A204.1 (cell line): ENCODE data around the gene IQCB1.
"Not testable (repeated sequence)": the region's sequence is repeated elsewhere in the genome, so short reads cannot be mapped to it uniquely, and the experiment has no call there.

Experiments used
- FAIRE-seq: peaks from 2 replicates; lab custom pipeline; 2012; peaks lifted over from hg19 to GRCh38; lab: Jason Lieb, UNC

IQCB1 gene

GRCh38 chr3:121803771-121804320 lies 31.0 kb downstream of the IQCB1 start:
- no peak for FAIRE-seq

GRCh38 chr3:121800906-121801305 lies 34.0 kb downstream of the IQCB1 start:
- no peak for FAIRE-seq

- FAIRE-seq: no peak
These were observed 37.9 kb downstream of the IQCB1 start for GRCh38 chr3:121796970-121797369.

GRCh38 chr3:121794264-121794983 lies 40.4 kb downstream of the IQCB1 start:
- no peak for FAIRE-seq

- no peak for FAIRE-seq
These were observed 41.8 kb downstream of the IQCB1 start for GRCh38 chr3:121793078-121793477.

GRCh38 chr3:121786485-121786884 lies 48.4 kb downstream of the IQCB1 start:
- FAIRE-seq: no peak

GRCh38 chr3:121782784-121783183 lies 52.1 kb downstream of the IQCB1 start:
- not testable (repeated sequence) for FAIRE-seq

GRCh38 chr3:121781611-121782010 lies 53.2 kb downstream of the IQCB1 start:
- FAIRE-seq: no peak

- not testable (repeated sequence) for FAIRE-seq
These were observed 59.8 kb downstream of the IQCB1 start for GRCh38 chr3:121775095-121775494.

GRCh38 chr3:121769246-121769645 lies 65.6 kb downstream of the IQCB1 start:
- no peak for FAIRE-seq

GRCh38 chr3:121768452-121768851 lies 66.4 kb downstream of the IQCB1 start:
- no peak for FAIRE-seq

- FAIRE-seq: no peak
These were observed 75.2 kb downstream of the IQCB1 start for GRCh38 chr3:121759541-121760202.

- FAIRE-seq: no peak
These were observed 76.0 kb downstream of the IQCB1 start for GRCh38 chr3:121758727-121759450.

- no peak for FAIRE-seq
These were observed 76.9 kb downstream of the IQCB1 start for GRCh38 chr3:121757812-121758545.

GRCh38 chr3:121757087-121757811 lies 77.6 kb downstream of the IQCB1 start:
- FAIRE-seq: no peak

- FAIRE-seq: no peak
These were observed 82.1 kb downstream of the IQCB1 start for GRCh38 chr3:121752772-121753171.

- no peak for FAIRE-seq
These were observed 82.6 kb downstream of the IQCB1 start for GRCh38 chr3:121752261-121752660.

GRCh38 chr3:121750087-121750415 lies 84.8 kb downstream of the IQCB1 start:
- no peak for FAIRE-seq

- peak; percentile 99 for FAIRE-seq
These were observed 85.4 kb downstream of the IQCB1 start, which contains the start of gene GOLGB1 for GRCh38 chr3:121749276-121750086. TSS of gene GOLGB1 (minus strand) at chr3:121749741. CDS start at chr3:121730971, 18,770 bp downstream.

GRCh38 chr3:121748680-121749275 lies 86.1 kb downstream of the IQCB1 start:
- no peak for FAIRE-seq
